HG03575 (cell line): Measurements from ENCODE around the gene SLC52A1.

Experiments
- ATAC-seq: cut with Tn5 transposase; IDR thresholded peaks from one replicate; pipeline ENCODE4 v1.9.1; 2021; ENCODE audit not compliant: unreplicated experiment, insufficient number of reproducible peaks, low FRiP score; ENCODE audit errors: extremely low read depth

The SLC52A1 gene

GRCh38 chr17:4998027-4998731 lies 37.0 kb downstream of the SLC52A1 start:
- no peak for ATAC-seq

GRCh38 chr17:4997302-4998026 lies 37.8 kb downstream of the SLC52A1 start, which contains the start of the genes INCA1 and KIF1C:
TSS of gene INCA1 (minus strand) at chr17:4997522. CDS start at chr17:4994437, 3,085 bp downstream.
TSS of gene KIF1C (plus strand) at chr17:4997950. CDS start at chr17:5000247, 2,297 bp downstream.
- no peak for ATAC-seq

GRCh38 chr17:4994081-4994595 lies 41.1 kb downstream of the SLC52A1 start:
- ATAC-seq, result no peak

- no peak for ATAC-seq
Measured at GRCh38 chr17:4987767-4988567, 47.3 kb downstream of the SLC52A1 start.

GRCh38 chr17:4986951-4987766 lies 48.1 kb downstream of the SLC52A1 start, which contains the start of gene CAMTA2:
TSS of gene CAMTA2 (minus strand) at chr17:4987675. CDS start at chr17:4986222, 1,453 bp downstream.
- no peak for ATAC-seq

GRCh38 chr17:4986403-4986802 lies 48.8 kb downstream of the SLC52A1 start:
- no peak for ATAC-seq
